Measurements from ENCODE around the gene CFAP161.
"Not testable (repeated sequence)": the region's sequence is repeated elsewhere in the genome, so short reads cannot be mapped to it uniquely, and the experiment has no call there.

CFAP161 gene

DNA sequence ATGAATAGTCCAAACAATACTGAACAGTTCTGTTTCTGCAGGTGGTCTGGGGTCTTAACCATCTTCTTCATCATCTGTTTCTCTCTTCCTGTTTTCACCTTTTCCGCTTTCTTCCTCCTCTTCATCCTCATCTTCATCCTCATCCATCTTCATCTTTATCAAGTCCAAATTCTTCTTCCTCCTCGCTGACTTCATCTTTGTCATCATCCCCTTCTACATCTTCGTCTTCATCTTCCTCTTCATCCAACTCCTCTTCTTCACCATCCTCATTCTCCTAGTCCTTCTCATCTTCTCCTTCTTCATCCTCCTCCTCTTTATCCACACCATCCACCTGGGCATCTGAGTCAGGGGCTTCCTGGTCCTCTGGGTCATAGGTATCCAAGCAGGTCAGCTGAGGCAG is 16.5 kb upstream of the CFAP161 start:
- ATAC-seq: no peak

DNA sequence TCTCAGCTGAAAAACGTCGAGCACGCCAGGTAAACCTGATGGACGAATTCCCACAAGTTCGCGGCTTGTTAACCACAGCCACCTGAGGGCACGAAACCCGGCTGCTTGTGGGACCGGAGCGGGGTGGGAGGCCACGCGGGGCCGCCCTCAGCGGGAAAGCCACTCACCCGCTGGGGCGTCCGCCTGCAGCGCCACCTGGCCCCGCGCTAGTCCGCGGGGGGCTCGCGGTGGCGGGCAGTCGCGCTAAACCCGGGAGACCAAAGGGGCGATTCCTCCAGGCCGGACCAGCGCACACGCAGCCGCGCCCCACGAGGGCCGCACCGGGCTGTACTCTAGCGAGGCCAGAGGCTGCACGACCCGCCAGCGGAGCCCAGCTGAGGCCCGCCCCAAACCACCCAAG is 15.7 kb upstream of the CFAP161 start:
- Mint-ChIP-seq H3K4me1 (no peaks in the 10 kb centered on the region), H3K36me3 (no peaks in the 10 kb centered on the region), H3K27me3 (peaks cover 24% of the 10 kb centered on the region), H3K9me3 (peaks cover 2% of the 10 kb centered on the region), H3K27ac (no peak overlapping the region), H3K4me3 (no peak overlapping the region)
- ATAC-seq: peak; percentile 24

More for the DNA sequence above, 16.5 kb upstream of the CFAP161 start:
- H3K36me3 Mint-ChIP-seq: no peaks in the 10 kb centered on the region
- H3K4me3 Mint-ChIP-seq: no peak overlapping the region
- no peak overlapping the region for H3K27ac Mint-ChIP-seq
- peaks cover 16% of the 10 kb centered on the region for H3K27me3 Mint-ChIP-seq
- peaks cover 2% of the 10 kb centered on the region for H3K9me3 Mint-ChIP-seq
- H3K4me1 Mint-ChIP-seq: no peaks in the 10 kb centered on the region

DNA sequence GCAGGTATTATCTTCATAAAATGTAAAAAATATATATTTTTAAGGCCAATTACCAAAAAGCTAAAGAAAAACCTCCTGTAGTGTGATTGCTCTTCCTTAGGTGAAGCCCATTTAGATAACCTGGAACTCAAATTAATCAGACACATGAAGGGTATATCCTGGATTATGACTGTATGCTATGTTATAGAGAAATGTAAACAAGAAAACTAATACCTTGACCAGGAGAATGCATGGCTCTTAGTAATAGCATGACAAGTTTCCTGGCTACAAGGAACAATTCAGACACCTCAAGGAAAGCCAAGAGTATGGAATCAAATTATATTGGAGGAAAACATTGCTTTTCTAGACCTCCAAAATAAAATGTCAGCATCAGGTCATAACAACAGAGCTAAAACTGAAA is 14.0 kb upstream of the CFAP161 start:
- Mint-ChIP-seq H3K36me3 (no peaks in the 10 kb centered on the region), H3K4me3 (no peak overlapping the region), H3K27ac (no peak overlapping the region), H3K4me1 (no peaks in the 10 kb centered on the region), H3K27me3 (peaks cover 37% of the 10 kb centered on the region), H3K9me3 (peaks cover 2% of the 10 kb centered on the region)
- no peak for ATAC-seq

DNA sequence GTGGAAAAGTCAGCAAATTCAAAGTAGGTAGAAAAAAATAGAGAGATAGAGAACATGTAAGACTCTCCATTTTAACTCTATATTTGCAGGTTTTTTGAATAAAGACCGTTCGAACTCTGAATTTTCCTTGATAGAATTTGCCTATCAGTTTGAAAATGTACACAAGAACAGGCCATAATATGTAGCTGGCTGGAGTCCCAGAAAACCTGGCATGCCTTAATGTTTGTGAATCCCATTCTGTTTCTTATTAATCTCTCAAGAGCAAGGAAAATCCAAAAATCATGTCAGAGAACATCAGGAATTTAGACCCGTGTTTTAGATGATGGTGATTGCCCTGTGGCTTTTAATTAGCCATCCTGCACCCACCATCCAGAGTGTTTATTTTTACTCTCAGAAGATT is 7.2 kb upstream of the CFAP161 start:
- Mint-ChIP-seq H3K27ac (no peak overlapping the region), H3K27me3 (peaks cover 65% of the 10 kb centered on the region), H3K4me3 (no peak overlapping the region), H3K4me1 (no peaks in the 10 kb centered on the region), H3K9me3 (peaks cover 9% of the 10 kb centered on the region), H3K36me3 (peaks cover 12% of the 10 kb centered on the region)
- no peak for ATAC-seq

- not testable (repeated sequence) for H3K36me3 Mint-ChIP-seq, H3K4me3 Mint-ChIP-seq, H3K9me3 Mint-ChIP-seq
- Mint-ChIP-seq H3K27me3 (peaks cover 46% of the 10 kb centered on the region), H3K27ac (peak overlapping the region; percentile 1), H3K4me1 (peaks cover 13% of the 10 kb centered on the region)
- peak; percentile 89 for ATAC-seq
These were observed 7.4 kb downstream of the CFAP161 start for GRCh38 chr15:81141478-81141877.

DNA sequence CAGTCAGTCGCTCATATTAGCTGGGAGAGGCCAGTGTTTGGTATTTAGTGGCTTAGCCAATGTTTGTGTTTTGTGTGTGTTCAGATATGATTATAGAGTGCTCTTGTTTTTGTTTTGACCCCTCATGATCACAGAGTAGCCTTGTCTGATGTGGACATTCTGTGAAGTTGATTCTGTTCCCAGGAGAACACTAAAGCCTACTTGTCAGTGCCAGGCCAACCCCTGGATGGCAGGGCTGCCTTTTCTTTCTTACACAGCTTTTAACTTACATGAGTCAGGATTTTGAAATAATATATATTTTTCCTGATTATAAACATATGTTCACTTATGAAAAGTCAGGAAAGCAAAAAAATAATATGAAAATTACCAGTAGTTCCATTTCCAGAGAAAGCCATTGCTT is 11.9 kb downstream of the CFAP161 start:
- H3K9me3 Mint-ChIP-seq: no peaks in the 10 kb centered on the region
- H3K36me3 Mint-ChIP-seq: no peaks in the 10 kb centered on the region
- peaks cover 13% of the 10 kb centered on the region for H3K4me1 Mint-ChIP-seq
- ATAC-seq: no peak
- H3K27ac Mint-ChIP-seq: no peak overlapping the region
- H3K27me3 Mint-ChIP-seq: peaks cover 44% of the 10 kb centered on the region
- no peak overlapping the region for H3K4me3 Mint-ChIP-seq

DNA sequence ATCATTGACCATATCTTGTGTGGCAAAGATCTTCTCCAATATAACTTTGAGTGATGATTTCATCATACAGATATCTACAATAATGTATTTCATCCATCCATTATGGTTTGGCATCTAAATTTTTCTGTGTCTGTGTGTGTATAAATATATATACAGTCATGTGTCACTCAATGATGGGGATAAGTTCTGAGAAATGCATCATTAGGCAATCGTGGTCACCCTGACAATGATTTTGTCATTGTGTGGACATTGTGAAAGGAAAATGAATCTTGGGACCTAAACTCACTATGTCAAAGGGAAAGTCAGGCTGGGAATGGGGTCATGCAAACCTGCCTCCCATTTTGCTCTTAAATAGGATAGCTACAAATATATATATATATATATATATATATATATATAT is 12.4 kb downstream of the CFAP161 start:
- no peak overlapping the region for H3K27ac Mint-ChIP-seq
- no peak overlapping the region for H3K4me3 Mint-ChIP-seq
- ATAC-seq: no peak
- peaks cover 12% of the 10 kb centered on the region for H3K4me1 Mint-ChIP-seq
- no peaks in the 10 kb centered on the region for H3K9me3 Mint-ChIP-seq
- no peaks in the 10 kb centered on the region for H3K36me3 Mint-ChIP-seq
- peaks cover 48% of the 10 kb centered on the region for H3K27me3 Mint-ChIP-seq

GRCh38 chr15:81151389-81151788 is 17.3 kb downstream of the CFAP161 start:
- Mint-ChIP-seq H3K9me3 (no peaks in the 10 kb centered on the region), H3K4me1 (no peaks in the 10 kb centered on the region), H3K4me3 (no peak overlapping the region), H3K36me3 (no peaks in the 10 kb centered on the region), H3K27me3 (peaks cover 27% of the 10 kb centered on the region), H3K27ac (no peak overlapping the region)
- no peak for ATAC-seq

DNA sequence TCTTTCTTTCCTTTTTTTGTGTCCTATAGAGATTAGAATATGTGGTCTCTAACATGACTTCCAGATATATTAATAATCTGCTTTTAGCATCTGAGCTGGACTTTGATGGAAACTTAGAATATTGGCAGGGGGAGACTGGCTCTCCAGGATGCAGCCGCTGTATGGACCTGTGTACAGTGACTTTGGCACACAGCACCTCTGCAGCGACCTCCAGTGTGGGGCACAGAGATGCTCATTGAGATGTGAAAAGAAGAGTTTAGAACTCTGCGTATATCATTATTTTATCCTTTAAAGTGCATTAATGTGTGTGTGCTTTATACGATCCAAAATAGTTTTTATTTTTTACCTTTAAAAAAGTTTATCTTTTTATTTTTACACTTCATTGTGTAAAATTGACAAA is 18.3 kb downstream of the CFAP161 start:
- Mint-ChIP-seq H3K27ac (no peak overlapping the region), H3K4me3 (no peak overlapping the region), H3K36me3 (no peaks in the 10 kb centered on the region), H3K4me1 (no peaks in the 10 kb centered on the region), H3K27me3 (peaks cover 27% of the 10 kb centered on the region), H3K9me3 (no peaks in the 10 kb centered on the region)
- no peak for ATAC-seq

DNA sequence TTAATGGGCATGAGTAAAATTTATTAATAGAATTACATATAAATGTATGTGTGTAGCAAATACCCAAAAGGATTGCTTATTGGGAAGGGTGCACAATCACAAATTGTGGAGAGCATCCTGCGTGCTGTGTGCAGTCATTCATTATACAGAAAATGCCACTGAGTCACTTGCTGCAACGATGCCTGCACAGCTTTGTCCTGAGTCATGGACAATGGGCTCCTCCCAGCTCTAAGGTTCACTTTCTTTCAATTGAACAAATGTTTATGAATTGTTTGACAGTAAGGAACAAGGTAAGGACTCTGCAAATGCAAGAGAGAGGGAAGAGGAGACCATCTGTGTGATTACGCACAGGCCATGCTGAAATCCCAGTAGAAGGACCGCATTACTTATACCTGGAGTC is 18.7 kb downstream of the CFAP161 start:
- Mint-ChIP-seq H3K4me3 (no peak overlapping the region), H3K27me3 (peaks cover 27% of the 10 kb centered on the region), H3K36me3 (no peaks in the 10 kb centered on the region), H3K4me1 (no peaks in the 10 kb centered on the region), H3K9me3 (no peaks in the 10 kb centered on the region), H3K27ac (no peak overlapping the region)
- ATAC-seq: no peak

- peaks cover 22% of the 10 kb centered on the region for H3K27me3 Mint-ChIP-seq
- H3K27ac Mint-ChIP-seq: no peak overlapping the region
- ATAC-seq: peak; percentile 55
- no peak overlapping the region for H3K4me3 Mint-ChIP-seq
- no peaks in the 10 kb centered on the region for H3K9me3 Mint-ChIP-seq
- no peaks in the 10 kb centered on the region for H3K36me3 Mint-ChIP-seq
- no peaks in the 10 kb centered on the region for H3K4me1 Mint-ChIP-seq
These were observed 21.5 kb downstream of the CFAP161 start for GRCh38 chr15:81155375-81156218.

- Mint-ChIP-seq H3K36me3 (no peaks in the 10 kb centered on the region), H3K27ac (no peak overlapping the region), H3K9me3 (no peaks in the 10 kb centered on the region), H3K4me1 (peaks cover 7% of the 10 kb centered on the region), H3K27me3 (peaks cover 22% of the 10 kb centered on the region), H3K4me3 (no peak overlapping the region)
- ATAC-seq: no peak
These were observed 22.3 kb downstream of the CFAP161 start for GRCh38 chr15:81156324-81156723.

GRCh38 chr15:81157195-81157938 is 23.3 kb downstream of the CFAP161 start:
- Mint-ChIP-seq H3K4me3 (no peak overlapping the region), H3K4me1 (peaks cover 17% of the 10 kb centered on the region), H3K27ac (no peak overlapping the region), H3K27me3 (peaks cover 22% of the 10 kb centered on the region), H3K36me3 (no peaks in the 10 kb centered on the region), H3K9me3 (no peaks in the 10 kb centered on the region)
- ATAC-seq: peak; percentile 10

- ATAC-seq: no peak
- H3K9me3 Mint-ChIP-seq: no peaks in the 10 kb centered on the region
These were observed 23.8 kb downstream of the CFAP161 start for GRCh38 chr15:81157939-81158223.

GRCh38 chr15:81158561-81158960 is 24.5 kb downstream of the CFAP161 start:
- H3K9me3 Mint-ChIP-seq, H3K27ac Mint-ChIP-seq, H3K4me3 Mint-ChIP-seq, ATAC-seq, H3K36me3 Mint-ChIP-seq: not testable (repeated sequence)
- Mint-ChIP-seq H3K4me1 (peaks cover 19% of the 10 kb centered on the region), H3K27me3 (peaks cover 25% of the 10 kb centered on the region)

More at GRCh38 chr15:81157939-81158223, 23.8 kb downstream of the CFAP161 start:
- peaks cover 19% of the 10 kb centered on the region for H3K4me1 Mint-ChIP-seq
- H3K36me3 Mint-ChIP-seq: no peaks in the 10 kb centered on the region
- peaks cover 25% of the 10 kb centered on the region for H3K27me3 Mint-ChIP-seq
- no peak overlapping the region for H3K4me3 Mint-ChIP-seq
- no peak overlapping the region for H3K27ac Mint-ChIP-seq

Data from stimulated activated memory B cell treated with anti-CD40 and anti-IgM and Interleukin-4, amounts not matched to agents 10 μg/mL and 1 μg/mL and 100 μg/mL, for 72 hours (primary cell).